GM12878 (cell line): ENCODE measurements around the gene ALDH18A1. TPM values are rescaled to one million over a fixed set of nuclear protein-coding genes. Genes with fewer than 3 reads are reported as not detected.

Experiments
- BHLHE40 ChIP-seq, 2 experiments: fragments of 450-650 bp in 1 of 2; IDR thresholded peaks; 2 replicates each; pipeline ENCODE4 v1.6.1; 2011 to 2017; ENCODE audit warnings: low read depth in 2 of 2, borderline replicate concordance in 1 of 2, improper control_type of control experiment in 1 of 2, low read length in 1 of 2, mild to moderate bottlenecking in 1 of 2
- CHD1 ChIP-seq: IDR thresholded peaks from 2 replicates; pipeline ENCODE4 v1.6.1; 2012; ENCODE audit warnings: low read depth, low read length, improper control_type of control experiment
- EED ChIP-seq: sonication (generic); IDR thresholded peaks from 2 replicates; pipeline ENCODE4 v1.6.1; 2016; ENCODE audit warnings: antibody characterized with exemption, low read depth
- IRF3 ChIP-seq: fragments of 450-650 bp; IDR thresholded peaks from 2 replicates; pipeline ENCODE4 v1.6.1; 2014; ENCODE audit warnings: mild to moderate bottlenecking
- KDM1A ChIP-seq: fragments of 200-600 bp; sonication (generic); IDR thresholded peaks from 2 replicates; pipeline ENCODE4 v1.6.1; 2016; ENCODE audit warnings: borderline replicate concordance
- KLF5 ChIP-seq: fragments of 450-650 bp; IDR thresholded peaks from 2 replicates; pipeline ENCODE4 v1.6.1; 2014; ENCODE audit warnings: mild to moderate bottlenecking; ENCODE audit not compliant: partially characterized antibody
- MXI1 ChIP-seq: fragments of 150-350 bp; IDR thresholded peaks from 2 replicates; pipeline ENCODE4 v1.6.1; 2011; ENCODE audit warnings: low read depth, mild to moderate bottlenecking, inconsistent platforms, low read length, improper control_type of control experiment
- MYC ChIP-seq: IDR thresholded peaks from 2 replicates; pipeline ENCODE4 v1.6.1; 2011; ENCODE audit warnings: mild to moderate bottlenecking, low read length, moderate library complexity, inconsistent platforms; ENCODE audit not compliant: insufficient read depth, insufficient replicate concordance, insufficient read length, severe bottlenecking
- NR2F1 ChIP-seq: fragments of 450-650 bp; conservative IDR thresholded peaks from 2 replicates; pipeline ENCODE4 v1.6.1; 2017; ENCODE audit warnings: mild to moderate bottlenecking
- PKNOX1 ChIP-seq: fragments of 450-650 bp; IDR thresholded peaks from 2 replicates; pipeline ENCODE4 v1.6.1; 2016; ENCODE audit warnings: mild to moderate bottlenecking
- POLR2AphosphoS2 ChIP-seq: IDR thresholded peaks from 2 replicates; pipeline ENCODE4 v1.6.1; 2011; ENCODE audit warnings: low read depth, mild to moderate bottlenecking, low read length, improper control_type of control experiment, moderate library complexity
- RCOR1 ChIP-seq: conservative IDR thresholded peaks from 2 replicates; pipeline ENCODE4 v1.6.1; 2012; ENCODE audit warnings: low read depth, low read length, improper control_type of control experiment
- RELA ChIP-seq: fragments of 450-650 bp; IDR thresholded peaks from 2 replicates; pipeline ENCODE4 v1.8.0; 2014; ENCODE audit warnings: borderline replicate concordance; ENCODE audit not compliant: partially characterized antibody
- SP1 ChIP-seq: IDR thresholded peaks from one replicate; pipeline ENCODE4 v1.6.1; 2011; ENCODE audit warnings: low read depth, low read length
- SPI1 ChIP-seq: IDR thresholded peaks from 2 replicates; pipeline ENCODE4 v1.6.1; 2011; ENCODE audit warnings: low read depth, mild to moderate bottlenecking, low read length, moderate library complexity, borderline replicate concordance; ENCODE audit not compliant: insufficient read depth
- TCF12 ChIP-seq: IDR thresholded peaks from 2 replicates; pipeline ENCODE4 v1.6.1; 2011; ENCODE audit warnings: low read depth, mild to moderate bottlenecking, low read length
- WRNIP1 ChIP-seq: IDR thresholded peaks from 2 replicates; pipeline ENCODE4 v1.6.1; 2011; ENCODE audit warnings: low read depth, low read length, improper control_type of control experiment, borderline replicate concordance
- YY1 ChIP-seq: IDR thresholded peaks from 2 replicates; pipeline ENCODE4 v1.6.1; 2011; ENCODE audit warnings: low read depth, mild to moderate bottlenecking, low read length
- ZNF622 ChIP-seq: fragments of 450-650 bp; IDR thresholded peaks from 2 replicates; pipeline ENCODE4 v1.6.1; 2017; ENCODE audit warnings: mild to moderate bottlenecking, inconsistent platforms
- ZNF687 ChIP-seq: fragments of 450-650 bp; IDR thresholded peaks from 2 replicates; pipeline ENCODE4 v1.6.1; 2017; ENCODE audit warnings: mild to moderate bottlenecking, moderate library complexity
- polyA plus RNA-seq, 11 experiments: library from polyadenylated mRNA; depleted of rRNA in 4 of 11; unstranded in 6 of 11; stranded (reverse) in 5 of 11; fragments of >200 nt; fragmentation: Nextera tagmentation in 4 of 11; fragmentation: Illumina TruSeq in 1 of 11; extraction: Ambion mirVana in 4 of 11; extraction: Trizol in 1 of 11; gene quantifications; 1 replicate in 1 of 11; 2 replicates in 10 of 11; pipeline versions ENCODE4 v1.2.1 to v1.2.3, GENCODE V29; 2011 to 2016; ENCODE audit warnings: inconsistent platforms in 2 of 11, missing spikeins in 2 of 11, low read depth in 1 of 11
- total RNA-seq, 4 experiments: library from RNA; depleted of rRNA in 3 of 4; stranded (reverse); fragments of >200 nt in 3 of 4; fragmentation: Illumina TruSeq in 1 of 4; extraction: Trizol in 1 of 4; gene quantifications; 2 replicates each; pipeline versions ENCODE4 v1.2.1 to v1.2.3, GENCODE V29; 2013 to 2021

ALDH18A1 gene
- total and polyA plus RNA-seq, 10 of the 15 experiments (the other 5 are each of a cell fraction or from before 2014, with no cell fraction given) = 24.3 to 118 (median 99.3) TPM

GRCh38 chr10:95693668-95694534 is 37.4 kb upstream of the ALDH18A1 start, which contains the start of gene TCTN3 (continued):
- TF ChIP-seq POLR2AphosphoS2 (peak; percentile 75; the same call in 1 of the 2 replicates), KLF5 (no peak), MXI1 (peak; percentile 96), ZNF687 (peak; percentile 25; the same call in 1 of the 2 replicates), CHD1 (no peak), EED (peak; percentile 42; the same call in 1 of the 2 replicates), MYC (no peak), BHLHE40 (IDR thresholded peaks at IDR 0.05; ENCODE audit: borderline replicate concordance in 1 of 2, low read depth in 2 of 2, low read length in 1 of 2) (peak; percentile 94 to 97), IRF3 (peak; percentile 75; the same call in 1 of the 2 replicates), WRNIP1 (no peak), KDM1A (0 out of 2 replicates have a peak, but pooled peaks have one; percentile 31), SP1 (peak; percentile 95), RCOR1 (0 out of 2 replicates have a peak, but pooled peaks have one; percentile 85), RELA (peak; percentile 79), TCF12 (0 out of 2 replicates have a peak, but pooled peaks have one; percentile 44), NR2F1 (no peak), PKNOX1 (peak; percentile 64), YY1 (peak; percentile 86), SPI1 (no peak), ZNF622 (no peak)
